Suprapubic skin (tissue), 4 donors: ENCODE data around the gene TDP1. TPM values are rescaled to one million over a fixed set of nuclear protein-coding genes. Genes with fewer than 3 reads are reported as not detected.
"Not testable (repeated sequence)": the region's sequence is repeated elsewhere in the genome, so short reads cannot be mapped to it uniquely, and the experiment has no call there.

Experiments used
- DNase-seq, 2 donors: peaks; one replicate each; pipeline ENCODE4 v3.0.0-alpha.2; 2019; ENCODE audit warnings: low spot score in 2 of 2
- H3K27ac ChIP-seq: fragments of 200-600 bp; sonication (generic); one replicate; pipeline ENCODE4 v1.5.1; 2019
- H3K27me3 ChIP-seq: fragments of 200-600 bp; sonication (generic); one replicate; pipeline ENCODE4 v1.5.1; 2019
- H3K36me3 ChIP-seq: fragments of 200-600 bp; sonication (generic); one replicate; pipeline ENCODE4 v1.5.1; 2019
- H3K4me1 ChIP-seq: fragments of 200-600 bp; sonication (generic); one replicate; pipeline ENCODE4 v1.5.1; 2019
- H3K4me3 ChIP-seq: fragments of 200-600 bp; sonication (generic); one replicate; pipeline ENCODE4 v1.5.1; 2019; ENCODE audit warnings: mild to moderate bottlenecking
- H3K9me3 ChIP-seq: fragments of 200-600 bp; sonication (generic); one replicate; pipeline ENCODE4 v1.5.1; 2019
- CTCF ChIP-seq, 2 donors: fragments of 200-600 bp in 1 of 2; fragments of 450-650 bp in 1 of 2; sonication (generic) in 1 of 2; IDR thresholded peaks; one replicate each; pipeline ENCODE4 v1.5.1; 2016 to 2019; ENCODE audit warnings: antibody characterized with exemption in 2 of 2, mild to moderate bottlenecking in 1 of 2, moderate library complexity in 1 of 2
- EP300 ChIP-seq: sonication (generic); formaldehyde crosslinking; IDR thresholded peaks from one replicate; pipeline ENCODE4 v1.6.1; 2017; ENCODE audit warnings: antibody characterized with exemption
- POLR2A ChIP-seq, 2 donors: fragments of 450-650 bp; IDR thresholded peaks; one replicate each; pipeline ENCODE4 v1.6.1; 2017; ENCODE audit warnings: antibody characterized with exemption in 2 of 2, mild to moderate bottlenecking in 2 of 2, moderate library complexity in 2 of 2
- POLR2AphosphoS5 ChIP-seq, 3 donors: sonication (generic); formaldehyde crosslinking; IDR thresholded peaks; one replicate each; pipeline ENCODE4 v1.6.1; 2017; ENCODE audit warnings: antibody characterized with exemption in 3 of 3
- WGBS: methylation state at CpG from one replicate; pipeline ENCODE4 v1.1.5; 2018; 5-methylcytosine and 5-hydroxymethylcytosine counted together
- total RNA-seq, 4 donors: library from RNA; depleted of rRNA; stranded (reverse); fragments of >200 nt; gene quantifications; one replicate each; pipeline ENCODE4 v1.1.0, GENCODE V29; 2016

The TDP1 gene
- total RNA-seq, 4 donors from 2014 or later, result 10.8 to 25.8 (median 18.1) TPM

- no peak overlapping the region for H3K4me3 ChIP-seq
Measured at GRCh38 chr14:90023176-90023896, 67.6 kb downstream of the TDP1 start.

GRCh38 chr14:90024910-90025309, 69.2 kb downstream of the TDP1 start:
- H3K36me3 ChIP-seq, result peaks cover 44% of the 10 kb centered on the region
- H3K4me1 ChIP-seq, result no peaks in the 10 kb centered on the region
- no peak overlapping the region for H3K27ac ChIP-seq
- no peak overlapping the region for H3K4me3 ChIP-seq
- 95% methylated on average over 3 of the region's 3 CpGs for WGBS
- no peak for DNase-seq
- TF ChIP-seq POLR2A (IDR thresholded peaks at IDR 0.05) (no peak), EP300 (no peak), POLR2AphosphoS5 (IDR thresholded peaks at IDR 0.05) (no peak)
- H3K27me3 ChIP-seq, result no peaks in the 10 kb centered on the region
- H3K9me3 ChIP-seq, result no peaks in the 10 kb centered on the region

More at GRCh38 chr14:90023176-90023896, 67.6 kb downstream of the TDP1 start:
- Histone ChIP-seq H3K36me3 (peaks cover 49% of the 10 kb centered on the region), H3K9me3 (no peaks in the 10 kb centered on the region), H3K27ac (no peak overlapping the region), H3K27me3 (no peaks in the 10 kb centered on the region), H3K4me1 (no peaks in the 10 kb centered on the region)
- no peak for TF ChIP-seq POLR2A (IDR thresholded peaks at IDR 0.05)
- TF ChIP-seq CTCF (IDR thresholded peaks at IDR 0.05), result no peak
- no peak for TF ChIP-seq EP300
- no peak for TF ChIP-seq POLR2AphosphoS5 (IDR thresholded peaks at IDR 0.05)
- WGBS, result 80% methylated on average over 7 of the region's 7 CpGs
- DNase-seq, result no peak

GRCh38 chr14:90026608-90027007, 70.9 kb downstream of the TDP1 start:
- not testable (repeated sequence) for H3K9me3 ChIP-seq, H3K27ac ChIP-seq, H3K4me3 ChIP-seq, DNase-seq, H3K27me3 ChIP-seq, H3K4me1 ChIP-seq
- 90% methylated on average over 4 of the region's 4 CpGs for WGBS
- H3K36me3 ChIP-seq, result peaks cover 41% of the 10 kb centered on the region

- peaks cover 36% of the 10 kb centered on the region for H3K36me3 ChIP-seq
- no peak overlapping the region for H3K4me3 ChIP-seq
- DNase-seq, result no peak
- no peak for TF ChIP-seq CTCF (IDR thresholded peaks at IDR 0.05)
- TF ChIP-seq POLR2A (IDR thresholded peaks at IDR 0.05), result no peak
- TF ChIP-seq POLR2AphosphoS5 (IDR thresholded peaks at IDR 0.05), result no peak
- TF ChIP-seq EP300, result no peak
- WGBS, result 74% methylated on average over 1 of the region's 1 CpG
- H3K27me3 ChIP-seq, result no peaks in the 10 kb centered on the region
- H3K9me3 ChIP-seq, result no peaks in the 10 kb centered on the region
- no peak overlapping the region for H3K27ac ChIP-seq
- H3K4me1 ChIP-seq, result no peaks in the 10 kb centered on the region
Measured at GRCh38 chr14:90027842-90028241, 72.1 kb downstream of the TDP1 start.

GRCh38 chr14:90034156-90034555, 78.4 kb downstream of the TDP1 start:
- Histone ChIP-seq H3K4me3 (no peak overlapping the region), H3K36me3 (peaks cover 57% of the 10 kb centered on the region), H3K4me1 (no peaks in the 10 kb centered on the region), H3K27ac (no peak overlapping the region), H3K9me3 (peaks cover 6% of the 10 kb centered on the region), H3K27me3 (no peaks in the 10 kb centered on the region)
- 95% methylated on average over 2 of the region's 2 CpGs for WGBS
- no peak for TF ChIP-seq EP300
- no peak for TF ChIP-seq POLR2A (IDR thresholded peaks at IDR 0.05)
- no peak for TF ChIP-seq CTCF (IDR thresholded peaks at IDR 0.05)
- no peak for TF ChIP-seq POLR2AphosphoS5 (IDR thresholded peaks at IDR 0.05)
- DNase-seq, result no peak

- Histone ChIP-seq H3K9me3 (peaks cover 6% of the 10 kb centered on the region), H3K27me3 (no peaks in the 10 kb centered on the region), H3K4me3 (no peak overlapping the region), H3K4me1 (no peaks in the 10 kb centered on the region), H3K36me3 (peaks cover 55% of the 10 kb centered on the region), H3K27ac (no peak overlapping the region)
- DNase-seq, result no peak
- no peak for TF ChIP-seq POLR2AphosphoS5 (IDR thresholded peaks at IDR 0.05)
- TF ChIP-seq POLR2A (IDR thresholded peaks at IDR 0.05), result no peak
- TF ChIP-seq EP300, result no peak
- TF ChIP-seq CTCF (IDR thresholded peaks at IDR 0.05), result no peak
- WGBS, result 86% methylated on average over 6 of the region's 6 CpGs
Measured at GRCh38 chr14:90034835-90035525, 79.3 kb downstream of the TDP1 start.
